IMR-90 (cell line): Measurements from ENCODE around the gene SPATA3. TPM values are rescaled to one million over a fixed set of nuclear protein-coding genes. Genes with fewer than 3 reads are reported as not detected.

Experiments used
- ATAC-seq: fragments of 200-7000 bp; cut with Tn5 transposase; 2 replicates; pipeline ENCODE4 v1.9.1; 2020; ENCODE audit warnings: low read depth, mild to moderate bottlenecking, moderate library complexity
- BruUV-seq: library from RNA; stranded (reverse); fragments of 400-500 nt; replicated peaks from 2 replicates; lab custom pipeline; 2021; lab: Mats Ljungman, UMichigan
- CTCF ChIA-PET: fragments of 300-600 bp; formaldehyde crosslinking; extraction: SDS; loops from one replicate; lab custom pipeline; 2021; ENCODE audit warnings: antibody characterized with exemption; lab: Yijun Ruan, JAX
- POLR2A ChIA-PET: fragments of 300-600 bp; sonication (Branson Sonifier 250); formaldehyde crosslinking; loops from one replicate; lab custom pipeline; 2022; ENCODE audit warnings: antibody characterized with exemption; ENCODE audit not compliant: unreplicated experiment; lab: Charles Lee
- DNase-seq: peaks from one replicate; pipeline ENCODE4 v3.0.0; 2013
- H2AFZ ChIP-seq: replicated peaks from 2 replicates; pipeline ENCODE3; 2013; ENCODE audit warnings: low read length, mild to moderate bottlenecking; ENCODE audit not compliant: poor library complexity
- H2AK5ac ChIP-seq: 2 replicates; pipeline ENCODE4 v1.6.1; 2013; ENCODE audit warnings: low read depth, low read length, inconsistent platforms
- H2AK9ac ChIP-seq: replicated peaks from 2 replicates; pipeline ENCODE3; 2013; ENCODE audit warnings: mild to moderate bottlenecking, low read depth, low read length, moderate library complexity; ENCODE audit not compliant: poor library complexity
- H2BK120ac ChIP-seq: 2 replicates; pipeline ENCODE4 v1.6.1; 2013; ENCODE audit warnings: low read depth, low read length, inconsistent platforms
- H2BK15ac ChIP-seq: 3 replicates; pipeline ENCODE4 v1.6.1; 2013; ENCODE audit warnings: low read depth, low read length, inconsistent platforms
- H2BK20ac ChIP-seq: 2 replicates; pipeline ENCODE4 v1.6.1; 2013; ENCODE audit warnings: low read depth, mild to moderate bottlenecking, inconsistent platforms, low read length, moderate library complexity
- H2BK5ac ChIP-seq: 2 replicates; pipeline ENCODE4 v1.6.1; 2013; ENCODE audit warnings: mild to moderate bottlenecking, low read depth, low read length, inconsistent platforms; ENCODE audit not compliant: poor library complexity, severe bottlenecking
- H3K14ac ChIP-seq: replicated peaks from 2 replicates; pipeline ENCODE4 v1.6.1; 2013; ENCODE audit warnings: low read depth, low read length, inconsistent platforms
- H3K18ac ChIP-seq: 2 replicates; pipeline ENCODE4 v1.6.1; 2013; ENCODE audit warnings: low read depth, low read length, control low read depth
- H3K23ac ChIP-seq: 2 replicates; pipeline ENCODE4 v1.6.1; 2013; ENCODE audit warnings: low read depth, low read length, inconsistent platforms
- H3K27ac ChIP-seq: 2 replicates; pipeline ENCODE4 v1.5.1; 2013; ENCODE audit warnings: mild to moderate bottlenecking, control low read depth, low read length; ENCODE audit not compliant: insufficient read depth
- H3K27me3 ChIP-seq: 2 replicates; pipeline ENCODE4 v1.6.1; 2013; ENCODE audit warnings: low read length; ENCODE audit not compliant: control insufficient read depth, insufficient read depth
- H3K36me3 ChIP-seq: 2 replicates; pipeline ENCODE4 v1.6.1; 2013; ENCODE audit warnings: low read length, mixed read lengths; ENCODE audit not compliant: control insufficient read depth, insufficient read depth
- H3K4ac ChIP-seq: 2 replicates; pipeline ENCODE4 v1.6.1; 2013; ENCODE audit warnings: low read depth, low read length, inconsistent platforms
- H3K4me1 ChIP-seq: 2 replicates; pipeline ENCODE4 v1.6.1; 2013; ENCODE audit warnings: low read length, mixed read lengths; ENCODE audit not compliant: control insufficient read depth, insufficient read depth
- H3K4me2 ChIP-seq: 2 replicates; pipeline ENCODE4 v1.6.1; 2013; ENCODE audit warnings: low read depth, mild to moderate bottlenecking, control low read depth, low read length, moderate library complexity
- H3K4me3 ChIP-seq: 2 replicates; pipeline ENCODE4 v1.5.1; 2013; ENCODE audit warnings: low read depth, mild to moderate bottlenecking, control low read depth, low read length, moderate library complexity; ENCODE audit not compliant: insufficient read depth
- H3K56ac ChIP-seq: 2 replicates; pipeline ENCODE4 v1.6.1; 2013; ENCODE audit warnings: low read length, inconsistent platforms; ENCODE audit not compliant: insufficient read depth; ENCODE audit errors: extremely low read depth
- H3K79me1 ChIP-seq, 2 experiments: 2 replicates each; pipeline ENCODE4 v1.6.1; 2013; ENCODE audit warnings: low read length in 2 of 2, inconsistent platforms in 1 of 2, low read depth in 1 of 2
- H3K9ac ChIP-seq: 2 replicates; pipeline ENCODE4 v1.6.1; 2013; ENCODE audit warnings: low read depth, low read length, control low read depth
- H3K9me1 ChIP-seq: 2 replicates; pipeline ENCODE4 v1.6.1; 2013; ENCODE audit warnings: low read length, inconsistent platforms; ENCODE audit not compliant: insufficient read depth
- H3K9me3 ChIP-seq: 2 replicates; pipeline ENCODE4 v1.6.1; 2013; ENCODE audit warnings: low read length; ENCODE audit not compliant: control insufficient read depth, insufficient read depth
- H4K20me1 ChIP-seq: 2 replicates; pipeline ENCODE4 v1.6.1; 2013; ENCODE audit warnings: low read length, inconsistent platforms; ENCODE audit not compliant: insufficient read depth
- H4K5ac ChIP-seq: 2 replicates; pipeline ENCODE4 v1.6.1; 2013; ENCODE audit warnings: mild to moderate bottlenecking, low read depth, low read length, control low read depth
- H4K8ac ChIP-seq, 2 experiments: 2 replicates each; pipeline ENCODE4 v1.6.1; 2013; ENCODE audit warnings: low read depth in 2 of 2, low read length in 2 of 2, control low read depth in 1 of 2, inconsistent platforms in 1 of 2
- H4K91ac ChIP-seq: 2 replicates; pipeline ENCODE4 v1.6.1; 2013; ENCODE audit warnings: low read depth, low read length, inconsistent platforms; ENCODE audit not compliant: insufficient read depth
- BHLHE40 ChIP-seq: fragments of 150-350 bp; IDR thresholded peaks from 2 replicates; pipeline ENCODE4 v1.6.1; 2016; ENCODE audit warnings: mild to moderate bottlenecking, low read depth, low read length
- CEBPB ChIP-seq: IDR thresholded peaks from 2 replicates; pipeline ENCODE4 v1.6.1; 2012; ENCODE audit warnings: low read depth, low read length, improper control_type of control experiment
- CHD1 ChIP-seq: IDR thresholded peaks from 2 replicates; pipeline ENCODE4 v1.6.1; 2012; ENCODE audit warnings: low read depth, low read length, improper control_type of control experiment
- NFE2L2 ChIP-seq: fragments of 150-350 bp; IDR thresholded peaks from 2 replicates; pipeline ENCODE4 v1.6.1; 2016; ENCODE audit warnings: low read depth, mild to moderate bottlenecking, low read length
- POLR2A ChIP-seq: IDR thresholded peaks from 2 replicates; pipeline ENCODE4 v1.6.1; 2012; ENCODE audit warnings: mild to moderate bottlenecking, low read depth, low read length
- RCOR1 ChIP-seq: IDR thresholded peaks from 2 replicates; pipeline ENCODE4 v1.6.1; 2012; ENCODE audit warnings: mild to moderate bottlenecking, low read length, improper control_type of control experiment; ENCODE audit not compliant: insufficient replicate concordance
- SMC3 ChIP-seq: fragments of 150-350 bp; IDR thresholded peaks from 2 replicates; pipeline ENCODE4 v1.6.1; 2016; ENCODE audit warnings: low read depth, mild to moderate bottlenecking, antibody characterized with exemption, low read length, moderate library complexity
- USF2 ChIP-seq: fragments of 150-350 bp; IDR thresholded peaks from 2 replicates; pipeline ENCODE4 v1.6.1; 2017; ENCODE audit warnings: mild to moderate bottlenecking, antibody characterized with exemption, low read length, low read depth
- WGBS, 2 experiments: methylation state at CpG; one replicate each; pipeline versions ENCODE4 v1.1.5 to v1.1.7; 2013; ENCODE audit warnings: missing lambda C conversion rate in 2 of 2; ENCODE audit not compliant: insufficient read length in 1 of 2; ENCODE audit errors: extremely low coverage in 2 of 2; 5-methylcytosine and 5-hydroxymethylcytosine counted together
- dilution Hi-C: fragments of 300-500 bp; cut with HindIII; formaldehyde crosslinking; loops from one replicate; pipeline ENCODE4 v1.14.3; 2018; ENCODE audit warnings: low sequenced_read_pairs; ENCODE audit not compliant: unreplicated experiment
- in situ Hi-C: fragments of 300-500 bp; cut with MboI; formaldehyde crosslinking; loops from 3 replicates; pipeline ENCODE4 v1.14.3; 2019; ENCODE audit warnings: low sequenced_read_pairs, inconsistent platforms, mixed read lengths
- intact Hi-C: fragments of 100-400 bp; cut with micrococcal nuclease; formaldehyde crosslinking; loops from 2 replicates; pipeline ENCODE4 v1.10.0; 2022
- polyA plus RNA-seq, 3 experiments: library from polyadenylated mRNA; depleted of rRNA; stranded (reverse); fragments of >200 nt; gene quantifications; 2 replicates each; pipeline ENCODE4 v1.2.3, GENCODE V29; 2012; ENCODE audit warnings: low replicate concordance in 1 of 3
- total RNA-seq: library from RNA; depleted of rRNA; stranded (reverse); fragments of >200 nt; gene quantifications from 2 replicates; pipeline ENCODE4 v1.2.3, GENCODE V29; 2012

The SPATA3 gene
- total and polyA plus RNA-seq, 2 of the 4 experiments (the other 2 are of a cell fraction) = not detected

GRCh38 chr2:231043796-231044195 lies 47.9 kb downstream of the SPATA3 start:
- no peak overlapping the region for H4K5ac ChIP-seq
- H4K20me1 ChIP-seq = no peaks in the 10 kb centered on the region
- ChIA-PET CTCF (interaction anchor here (2.5 kb wide), 1 partner anchor 9 kb away, joined by 11 read pairs; no protein-coding TSS in a partner anchor), POLR2A (no interaction called here)
- in situ Hi-C loops (no loop called here), intact Hi-C loops (no loop called here), dilution Hi-C loops (no loop called here)
- no peak overlapping the region for H3K4me3 ChIP-seq
- ATAC-seq = no peak
- no CpG with 5 or more reads among the region's 4 CpGs for WGBS, 2 experiments
- H3K4me2 ChIP-seq = no peak overlapping the region
- H3K14ac ChIP-seq = no peak overlapping the region
- peaks cover 55% of the 10 kb centered on the region for H3K27me3 ChIP-seq
- H3K4me1 ChIP-seq = no peaks in the 10 kb centered on the region
- no peak overlapping the region for H2AK5ac ChIP-seq
- no peaks in the 10 kb centered on the region for H3K79me1 ChIP-seq
- H3K36me3 ChIP-seq = no peaks in the 10 kb centered on the region
- H4K8ac ChIP-seq = no peak overlapping the region
- H2BK15ac ChIP-seq = no peak overlapping the region
- no peak overlapping the region for H2AK9ac ChIP-seq
- no peak overlapping the region for H3K18ac ChIP-seq
- no peak overlapping the region for H3K9ac ChIP-seq
- no peak overlapping the region for H3K23ac ChIP-seq
- no peak overlapping the region for H2BK5ac ChIP-seq
- no peak overlapping the region for H4K91ac ChIP-seq
- no peak overlapping the region for H2AFZ ChIP-seq
- no peaks in the 10 kb centered on the region; the same call in 1 of the 2 replicates for H3K9me1 ChIP-seq
- no peak overlapping the region for H3K27ac ChIP-seq
- no peak overlapping the region for H2BK120ac ChIP-seq
- H2BK20ac ChIP-seq = no peak overlapping the region
- TF ChIP-seq USF2 (no peak), RCOR1 (no peak), POLR2A (no peak), BHLHE40 (no peak), NFE2L2 (no peak), SMC3 (no peak), CHD1 (no peak), CEBPB (no peak)
- peaks cover 3% of the 10 kb centered on the region; the same call in 1 of the 2 replicates for H3K9me3 ChIP-seq
- DNase-seq = no peak
- no peak overlapping the region for H3K56ac ChIP-seq
- H3K4ac ChIP-seq = no peak overlapping the region
- BruUV-seq = no TSS peak
